GM12878 (cell line): Measurements from ENCODE around the gene AP2B1. TPM values are rescaled to one million over a fixed set of nuclear protein-coding genes. Genes with fewer than 3 reads are reported as not detected.
A peak's percentile ranks its signal among the peaks of the same experiment; 100 is the strongest.

Experiments
- ASH2L ChIP-seq: fragments of 300-600, 200-600 bp; sonication (generic); IDR thresholded peaks from 2 replicates; pipeline ENCODE4 v1.6.1; 2017; ENCODE audit warnings: low read depth, mild to moderate bottlenecking, borderline replicate concordance
- ATF7 ChIP-seq: fragments of 450-650 bp; IDR thresholded peaks from 2 replicates; pipeline ENCODE4 v1.6.1; 2016; ENCODE audit warnings: low read depth, mild to moderate bottlenecking
- BHLHE40 ChIP-seq, 2 experiments: fragments of 450-650 bp in 1 of 2; IDR thresholded peaks; 2 replicates each; pipeline ENCODE4 v1.6.1; 2011 to 2017; ENCODE audit warnings: low read depth in 2 of 2, borderline replicate concordance in 1 of 2, improper control_type of control experiment in 1 of 2, low read length in 1 of 2, mild to moderate bottlenecking in 1 of 2
- CREB1 ChIP-seq: IDR thresholded peaks from 2 replicates; pipeline ENCODE4 v1.6.1; 2012; ENCODE audit warnings: low read depth, mild to moderate bottlenecking, inconsistent platforms
- CREM ChIP-seq: IDR thresholded peaks from 2 replicates; pipeline ENCODE4 v1.6.1; 2014; ENCODE audit warnings: antibody characterized with exemption, low read depth
- ETV6 ChIP-seq, 2 experiments: fragments of 450-650 bp in 1 of 2; IDR thresholded peaks in 1 of 2; conservative IDR thresholded peaks in 1 of 2; 2 replicates each; pipeline ENCODE4 v1.6.1; 2014; ENCODE audit warnings: antibody characterized with exemption in 1 of 2, borderline replicate concordance in 1 of 2, low read depth in 1 of 2, mild to moderate bottlenecking in 1 of 2, moderate library complexity in 1 of 2
- FOXM1 ChIP-seq: IDR thresholded peaks from 2 replicates; pipeline ENCODE4 v1.6.1; 2012; ENCODE audit warnings: low read depth, mild to moderate bottlenecking, inconsistent platforms, low read length, moderate library complexity
- LARP7 ChIP-seq: fragments of 450-650 bp; IDR thresholded peaks from 2 replicates; pipeline ENCODE4 v1.6.1; 2017; ENCODE audit warnings: mild to moderate bottlenecking
- MTA3 ChIP-seq: IDR thresholded peaks from 2 replicates; pipeline ENCODE4 v1.6.1; 2012; ENCODE audit warnings: low read length, inconsistent platforms, borderline replicate concordance
- MXI1 ChIP-seq: fragments of 150-350 bp; IDR thresholded peaks from 2 replicates; pipeline ENCODE4 v1.6.1; 2011; ENCODE audit warnings: low read depth, mild to moderate bottlenecking, inconsistent platforms, low read length, improper control_type of control experiment
- NRF1 ChIP-seq: conservative IDR thresholded peaks from 2 replicates; pipeline ENCODE4 v1.6.1; 2011; ENCODE audit warnings: mild to moderate bottlenecking, low read depth, low read length, improper control_type of control experiment
- POU2F2 ChIP-seq: IDR thresholded peaks from 3 replicates; pipeline ENCODE4 v1.6.1; 2011; ENCODE audit warnings: low read depth, mild to moderate bottlenecking, low read length, borderline replicate concordance
- RAD21 ChIP-seq: IDR thresholded peaks from 2 replicates; pipeline ENCODE4 v1.6.1; 2011; ENCODE audit warnings: mild to moderate bottlenecking, low read depth, low read length, moderate library complexity; ENCODE audit not compliant: insufficient read depth
- RELA ChIP-seq: fragments of 450-650 bp; IDR thresholded peaks from 2 replicates; pipeline ENCODE4 v1.8.0; 2014; ENCODE audit warnings: borderline replicate concordance; ENCODE audit not compliant: partially characterized antibody
- SMAD1 ChIP-seq: fragments of 450-650 bp; IDR thresholded peaks from 2 replicates; pipeline ENCODE4 v1.6.1; 2018; ENCODE audit warnings: mild to moderate bottlenecking, low read depth; ENCODE audit not compliant: partially characterized antibody
- SREBF2 ChIP-seq: IDR thresholded peaks from 2 replicates; pipeline ENCODE4 v1.6.1; 2012; ENCODE audit warnings: mild to moderate bottlenecking, low read length
- ZBED1 ChIP-seq: IDR thresholded peaks from 2 replicates; pipeline ENCODE4 v1.6.1; 2016; ENCODE audit warnings: borderline replicate concordance
- polyA plus RNA-seq, 11 experiments: library from polyadenylated mRNA; depleted of rRNA in 4 of 11; unstranded in 6 of 11; stranded (reverse) in 5 of 11; fragments of >200 nt; fragmentation: Nextera tagmentation in 4 of 11; fragmentation: Illumina TruSeq in 1 of 11; extraction: Ambion mirVana in 4 of 11; extraction: Trizol in 1 of 11; gene quantifications; 1 replicate in 1 of 11; 2 replicates in 10 of 11; pipeline versions ENCODE4 v1.2.1 to v1.2.3, GENCODE V29; 2011 to 2016; ENCODE audit warnings: inconsistent platforms in 2 of 11, missing spikeins in 2 of 11, low read depth in 1 of 11
- total RNA-seq, 4 experiments: library from RNA; depleted of rRNA in 3 of 4; stranded (reverse); fragments of >200 nt in 3 of 4; fragmentation: Illumina TruSeq in 1 of 4; extraction: Trizol in 1 of 4; gene quantifications; 2 replicates each; pipeline versions ENCODE4 v1.2.1 to v1.2.3, GENCODE V29; 2013 to 2021
- TF ChIP-seq, protein P1 (sequence below): IDR thresholded peaks from 2 replicates; pipeline ENCODE4 v1.6.1; 2012; ENCODE audit warnings: low read length, inconsistent platforms
- TF ChIP-seq, protein P2 (sequence below): fragments of 450-650 bp; IDR thresholded peaks from 2 replicates; pipeline ENCODE4 v1.6.1; 2017; ENCODE audit warnings: mild to moderate bottlenecking, moderate library complexity
- TF ChIP-seq, protein P3 (sequence below): fragments of 450-650 bp; IDR thresholded peaks from 2 replicates; pipeline ENCODE4 v1.6.1; 2016; ENCODE audit warnings: mild to moderate bottlenecking, moderate library complexity, borderline replicate concordance

Gene AP2B1
- total and polyA plus RNA-seq, 10 of the 15 experiments (the other 5 are each of a cell fraction or from before 2014, with no cell fraction given), result 18.6 to 112 (median 53.9) TPM

DNA sequence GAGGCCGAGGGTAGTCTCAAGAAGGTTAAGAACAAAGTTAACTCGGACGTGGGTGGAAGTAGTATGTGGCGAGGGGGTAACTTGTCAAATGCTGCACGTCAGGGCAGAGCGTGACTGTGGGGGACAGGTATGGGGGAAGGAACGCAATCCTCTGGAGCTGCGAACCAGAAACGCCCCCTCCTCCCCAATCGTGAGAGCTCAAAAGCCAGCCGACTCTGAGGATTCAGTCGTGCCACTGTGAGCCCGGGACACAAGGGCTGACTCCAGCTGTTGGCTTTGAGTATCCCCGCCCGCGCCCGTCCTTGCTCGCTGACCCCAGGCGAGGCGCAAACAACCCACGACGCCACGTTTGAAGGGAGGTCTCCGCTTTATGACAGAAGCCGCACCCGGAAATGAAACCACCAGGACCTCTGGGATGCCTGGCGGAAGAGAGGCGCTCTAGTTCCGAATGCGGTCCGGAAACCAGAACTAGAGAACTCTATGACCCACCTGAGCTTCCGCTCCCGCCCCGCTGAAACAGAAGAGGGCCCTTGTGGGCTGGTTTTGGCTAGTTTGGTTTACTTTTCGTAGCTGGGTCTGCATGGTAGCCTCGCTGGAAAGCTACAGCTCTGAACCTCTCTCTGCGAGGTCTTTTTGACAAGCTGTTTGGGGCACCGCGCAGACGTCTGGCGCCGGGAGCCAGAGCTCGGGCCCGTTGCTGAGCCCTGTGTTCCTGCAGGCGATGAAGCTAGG lies 8.8 kb upstream of the AP2B1 start, which contains the start of gene PEX12 (continued):
- TF ChIP-seq, protein P1, sequence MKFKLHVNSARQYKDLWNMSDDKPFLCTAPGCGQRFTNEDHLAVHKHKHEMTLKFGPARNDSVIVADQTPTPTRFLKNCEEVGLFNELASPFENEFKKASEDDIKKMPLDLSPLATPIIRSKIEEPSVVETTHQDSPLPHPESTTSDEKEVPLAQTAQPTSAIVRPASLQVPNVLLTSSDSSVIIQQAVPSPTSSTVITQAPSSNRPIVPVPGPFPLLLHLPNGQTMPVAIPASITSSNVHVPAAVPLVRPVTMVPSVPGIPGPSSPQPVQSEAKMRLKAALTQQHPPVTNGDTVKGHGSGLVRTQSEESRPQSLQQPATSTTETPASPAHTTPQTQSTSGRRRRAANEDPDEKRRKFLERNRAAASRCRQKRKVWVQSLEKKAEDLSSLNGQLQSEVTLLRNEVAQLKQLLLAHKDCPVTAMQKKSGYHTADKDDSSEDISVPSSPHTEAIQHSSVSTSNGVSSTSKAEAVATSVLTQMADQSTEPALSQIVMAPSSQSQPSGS, result no peak
- no peak for TF ChIP-seq FOXM1
- no peak for TF ChIP-seq NRF1
- TF ChIP-seq RELA, result peak; percentile 55
- no peak for TF ChIP-seq MTA3
- TF ChIP-seq ASH2L, result 0 out of 2 replicates have a peak, but pooled peaks have one; percentile 38
- TF ChIP-seq BHLHE40 (IDR thresholded peaks at IDR 0.05; ENCODE audit: borderline replicate concordance in 1 of 2, low read depth in 2 of 2, low read length in 1 of 2), result peak; percentile 12 to 63; a peak in 2 of 4 replicates
- no peak for TF ChIP-seq RAD21
- peak; percentile 90 for TF ChIP-seq ATF7
- peak; percentile 84 for TF ChIP-seq ZBED1
- peak; percentile 96 to 100 for TF ChIP-seq ETV6 (conservative IDR thresholded peaks at IDR 0.05 in 1 of 2, IDR thresholded peaks at IDR 0.05 in 1 of 2; ENCODE audit: borderline replicate concordance in 1 of 2, low read depth in 1 of 2)
- TF ChIP-seq, protein P2, sequence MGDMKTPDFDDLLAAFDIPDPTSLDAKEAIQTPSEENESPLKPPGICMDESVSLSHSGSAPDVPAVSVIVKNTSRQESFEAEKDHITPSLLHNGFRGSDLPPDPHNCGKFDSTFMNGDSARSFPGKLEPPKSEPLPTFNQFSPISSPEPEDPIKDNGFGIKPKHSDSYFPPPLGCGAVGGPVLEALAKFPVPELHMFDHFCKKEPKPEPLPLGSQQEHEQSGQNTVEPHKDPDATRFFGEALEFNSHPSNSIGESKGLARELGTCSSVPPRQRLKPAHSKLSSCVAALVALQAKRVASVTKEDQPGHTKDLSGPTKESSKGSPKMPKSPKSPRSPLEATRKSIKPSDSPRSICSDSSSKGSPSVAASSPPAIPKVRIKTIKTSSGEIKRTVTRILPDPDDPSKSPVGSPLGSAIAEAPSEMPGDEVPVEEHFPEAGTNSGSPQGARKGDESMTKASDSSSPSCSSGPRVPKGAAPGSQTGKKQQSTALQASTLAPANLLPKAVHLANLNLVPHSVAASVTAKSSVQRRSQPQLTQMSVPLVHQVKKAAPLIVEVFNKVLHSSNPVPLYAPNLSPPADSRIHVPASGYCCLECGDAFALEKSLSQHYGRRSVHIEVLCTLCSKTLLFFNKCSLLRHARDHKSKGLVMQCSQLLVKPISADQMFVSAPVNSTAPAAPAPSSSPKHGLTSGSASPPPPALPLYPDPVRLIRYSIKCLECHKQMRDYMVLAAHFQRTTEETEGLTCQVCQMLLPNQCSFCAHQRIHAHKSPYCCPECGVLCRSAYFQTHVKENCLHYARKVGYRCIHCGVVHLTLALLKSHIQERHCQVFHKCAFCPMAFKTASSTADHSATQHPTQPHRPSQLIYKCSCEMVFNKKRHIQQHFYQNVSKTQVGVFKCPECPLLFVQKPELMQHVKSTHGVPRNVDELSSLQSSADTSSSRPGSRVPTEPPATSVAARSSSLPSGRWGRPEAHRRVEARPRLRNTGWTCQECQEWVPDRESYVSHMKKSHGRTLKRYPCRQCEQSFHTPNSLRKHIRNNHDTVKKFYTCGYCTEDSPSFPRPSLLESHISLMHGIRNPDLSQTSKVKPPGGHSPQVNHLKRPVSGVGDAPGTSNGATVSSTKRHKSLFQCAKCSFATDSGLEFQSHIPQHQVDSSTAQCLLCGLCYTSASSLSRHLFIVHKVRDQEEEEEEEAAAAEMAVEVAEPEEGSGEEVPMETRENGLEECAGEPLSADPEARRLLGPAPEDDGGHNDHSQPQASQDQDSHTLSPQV, result no peak
- TF ChIP-seq CREM, result peak; percentile 95
- TF ChIP-seq MXI1, result peak; percentile 75; the same call in 1 of the 2 replicates
- TF ChIP-seq, protein P3, sequence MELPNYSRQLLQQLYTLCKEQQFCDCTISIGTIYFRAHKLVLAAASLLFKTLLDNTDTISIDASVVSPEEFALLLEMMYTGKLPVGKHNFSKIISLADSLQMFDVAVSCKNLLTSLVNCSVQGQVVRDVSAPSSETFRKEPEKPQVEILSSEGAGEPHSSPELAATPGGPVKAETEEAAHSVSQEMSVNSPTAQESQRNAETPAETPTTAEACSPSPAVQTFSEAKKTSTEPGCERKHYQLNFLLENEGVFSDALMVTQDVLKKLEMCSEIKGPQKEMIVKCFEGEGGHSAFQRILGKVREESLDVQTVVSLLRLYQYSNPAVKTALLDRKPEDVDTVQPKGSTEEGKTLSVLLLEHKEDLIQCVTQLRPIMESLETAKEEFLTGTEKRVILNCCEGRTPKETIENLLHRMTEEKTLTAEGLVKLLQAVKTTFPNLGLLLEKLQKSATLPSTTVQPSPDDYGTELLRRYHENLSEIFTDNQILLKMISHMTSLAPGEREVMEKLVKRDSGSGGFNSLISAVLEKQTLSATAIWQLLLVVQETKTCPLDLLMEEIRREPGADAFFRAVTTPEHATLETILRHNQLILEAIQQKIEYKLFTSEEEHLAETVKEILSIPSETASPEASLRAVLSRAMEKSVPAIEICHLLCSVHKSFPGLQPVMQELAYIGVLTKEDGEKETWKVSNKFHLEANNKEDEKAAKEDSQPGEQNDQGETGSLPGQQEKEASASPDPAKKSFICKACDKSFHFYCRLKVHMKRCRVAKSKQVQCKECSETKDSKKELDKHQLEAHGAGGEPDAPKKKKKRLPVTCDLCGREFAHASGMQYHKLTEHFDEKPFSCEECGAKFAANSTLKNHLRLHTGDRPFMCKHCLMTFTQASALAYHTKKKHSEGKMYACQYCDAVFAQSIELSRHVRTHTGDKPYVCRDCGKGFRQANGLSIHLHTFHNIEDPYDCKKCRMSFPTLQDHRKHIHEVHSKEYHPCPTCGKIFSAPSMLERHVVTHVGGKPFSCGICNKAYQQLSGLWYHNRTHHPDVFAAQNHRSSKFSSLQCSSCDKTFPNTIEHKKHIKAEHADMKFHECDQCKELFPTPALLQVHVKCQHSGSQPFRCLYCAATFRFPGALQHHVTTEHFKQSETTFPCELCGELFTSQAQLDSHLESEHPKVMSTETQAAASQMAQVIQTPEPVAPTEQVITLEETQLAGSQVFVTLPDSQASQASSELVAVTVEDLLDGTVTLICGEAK, result peak; percentile 96
- 0 out of 2 replicates have a peak, but pooled peaks have one; percentile 19 for TF ChIP-seq SREBF2
- peak; percentile 13 for TF ChIP-seq SMAD1
- TF ChIP-seq POU2F2, result peak; percentile 71; the same call in 2 of the 3 replicates
- peak; percentile 56; the same call in 1 of the 2 replicates for TF ChIP-seq LARP7
- peak; percentile 96 for TF ChIP-seq CREB1
